ENCODE results near the gene TTC9B.

The TTC9B gene

DNA sequence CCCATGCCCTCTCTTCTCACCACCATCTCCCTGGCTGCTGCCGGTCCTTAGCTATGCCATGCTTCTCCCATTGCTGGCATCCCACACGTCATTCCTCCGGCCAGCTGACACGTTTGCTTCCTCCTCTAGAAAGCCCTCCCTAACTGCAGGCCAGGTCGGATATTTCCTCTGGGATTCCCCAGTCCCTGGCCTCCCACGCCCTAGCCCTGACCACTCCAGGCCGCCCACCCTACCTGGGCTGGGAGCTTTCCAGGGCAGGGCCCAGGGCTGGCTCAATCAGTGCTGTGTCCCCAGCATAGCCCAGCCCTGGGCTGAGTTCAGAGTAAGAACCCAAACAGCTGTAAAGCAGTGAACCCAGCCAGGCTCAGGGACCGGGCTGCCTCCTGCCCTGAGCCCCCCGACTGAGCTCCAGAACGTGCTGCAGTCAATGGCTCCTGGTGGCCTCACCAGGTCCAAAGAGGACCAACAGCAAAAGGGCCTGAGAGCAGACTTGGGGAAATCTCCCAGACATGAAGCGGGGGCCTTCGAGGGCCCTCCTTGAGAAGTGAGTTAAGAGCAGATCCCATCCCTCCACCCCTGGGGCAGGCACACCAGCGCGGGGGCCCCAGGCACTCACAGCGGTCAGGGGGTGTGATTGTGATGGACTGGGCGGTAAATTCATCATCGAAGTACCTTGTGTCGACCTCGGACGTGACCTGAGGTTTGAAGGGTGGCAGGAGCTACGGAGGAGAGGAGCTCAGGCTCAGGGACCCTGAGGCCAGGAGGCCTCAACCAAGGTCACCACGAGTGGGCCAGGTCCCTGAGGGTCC, 16.4 kb upstream of the TTC9B start:
- no CpG with 5 or more reads among the region's 22 CpGs for WGBS, 2 donors (ENCODE audit: extremely low coverage in 2 of 2, insufficient read length in 2 of 2, insufficient replicate concordance in 1 of 2)
- Histone ChIP-seq H3K18ac (ENCODE audit: low read length) (no peak overlapping the region), H3K27me3 (ENCODE audit: control insufficient read depth in 3 of 3, insufficient read depth in 3 of 3, low read depth in 1 of 3, low read length in 3 of 3) (no peaks in the 10 kb centered on the region), H4K8ac (ENCODE audit: low read depth, low read length) (no peak overlapping the region), H4K91ac (ENCODE audit: low read depth, low read length, poor library complexity) (no peak overlapping the region), H3K9ac (ENCODE audit: low read depth, low read length, poor library complexity) (no peak overlapping the region), H3K9me3 (replicated peaks in 1 of 2; ENCODE audit: control insufficient read depth in 2 of 2, insufficient read depth in 1 of 2, low read depth in 1 of 2, low read length in 2 of 2) (peaks cover 0 to 2% of the 10 kb centered on the region in 2 donors), H3K14ac (ENCODE audit: low read length) (no peak overlapping the region), H3K4me3 (ENCODE audit: low read length in 2 of 2) (no peak overlapping the region), H3K36me3 (replicated peaks in 1 of 2; ENCODE audit: control insufficient read depth in 2 of 2, insufficient read depth in 2 of 2, low read length in 2 of 2) (peaks cover 27 to 54% of the 10 kb centered on the region in 2 donors), H3K23ac (ENCODE audit: low read depth, low read length, poor library complexity) (no peak overlapping the region), H2BK120ac (ENCODE audit: low read depth, low read length) (no peak overlapping the region), H2AFZ (ENCODE audit: low read length) (no peak overlapping the region), H3K4me1 (ENCODE audit: control insufficient read depth in 2 of 2, insufficient read depth in 1 of 2, low read depth in 1 of 2, low read length in 2 of 2) (peaks cover 15% of the 10 kb centered on the region in 2 donors), H3K4me2 (ENCODE audit: insufficient read depth, low read length, poor library complexity, severe bottlenecking) (no peak overlapping the region), H3K4ac (ENCODE audit: low read length) (no peak overlapping the region), H2AK5ac (ENCODE audit: low read depth, low read length) (no peak overlapping the region), H2BK5ac (ENCODE audit: low read length) (peak overlapping the region; percentile 66), H3K27ac (replicated peaks; ENCODE audit: low read length) (no peak overlapping the region), H3K79me1 (ENCODE audit: low read depth, low read length) (no peaks in the 10 kb centered on the region), H2BK12ac (ENCODE audit: low read length) (no peak overlapping the region), H2BK15ac (ENCODE audit: low read length) (no peak overlapping the region)
- no peak for DNase-seq (ENCODE audit: low spot score)

- Histone ChIP-seq H3K4ac (ENCODE audit: low read length) (no peak overlapping the region), H2BK120ac (ENCODE audit: low read depth, low read length) (no peak overlapping the region), H2BK12ac (ENCODE audit: low read length) (no peak overlapping the region), H3K18ac (ENCODE audit: low read length) (no peak overlapping the region), H3K14ac (ENCODE audit: low read length) (no peak overlapping the region), H3K27me3 (ENCODE audit: control insufficient read depth in 3 of 3, insufficient read depth in 3 of 3, low read depth in 1 of 3, low read length in 3 of 3) (no peaks in the 10 kb centered on the region), H3K79me1 (ENCODE audit: low read depth, low read length) (no peaks in the 10 kb centered on the region), H2BK15ac (ENCODE audit: low read length) (no peak overlapping the region), H3K36me3 (replicated peaks in 1 of 2; ENCODE audit: control insufficient read depth in 2 of 2, insufficient read depth in 2 of 2, low read length in 2 of 2) (peaks cover 23 to 47% of the 10 kb centered on the region in 2 donors), H3K4me1 (ENCODE audit: control insufficient read depth in 2 of 2, insufficient read depth in 1 of 2, low read depth in 1 of 2, low read length in 2 of 2) (peaks cover 15% of the 10 kb centered on the region in 2 donors), H3K9ac (ENCODE audit: low read depth, low read length, poor library complexity) (no peak overlapping the region), H2AK5ac (ENCODE audit: low read depth, low read length) (no peak overlapping the region), H3K4me3 (ENCODE audit: low read length in 2 of 2) (no peak overlapping the region), H4K91ac (ENCODE audit: low read depth, low read length, poor library complexity) (no peak overlapping the region), H3K23ac (ENCODE audit: low read depth, low read length, poor library complexity) (no peak overlapping the region), H3K9me3 (replicated peaks in 1 of 2; ENCODE audit: control insufficient read depth in 2 of 2, insufficient read depth in 1 of 2, low read depth in 1 of 2, low read length in 2 of 2) (peaks cover 0 to 2% of the 10 kb centered on the region in 2 donors), H3K27ac (replicated peaks; ENCODE audit: low read length) (no peak overlapping the region), H3K4me2 (ENCODE audit: insufficient read depth, low read length, poor library complexity, severe bottlenecking) (no peak overlapping the region), H2BK5ac (ENCODE audit: low read length) (peak overlapping the region; percentile 87), H2AFZ (ENCODE audit: low read length) (no peak overlapping the region), H4K8ac (ENCODE audit: low read depth, low read length) (no peak overlapping the region)
- WGBS, 2 donors (ENCODE audit: extremely low coverage in 2 of 2, insufficient read length in 2 of 2, insufficient replicate concordance in 1 of 2) = no CpG with 5 or more reads among the region's 20 CpGs
- no peak for DNase-seq (ENCODE audit: low spot score)
These were observed 15.7 kb upstream of the TTC9B start for GRCh38 chr19:40233811-40234389.

GRCh38 chr19:40232949-40233810, 15.0 kb upstream of the TTC9B start:
- peak overlapping the region; percentile 82 for H3K18ac ChIP-seq (ENCODE audit: low read length)
- H4K91ac ChIP-seq (ENCODE audit: low read depth, low read length, poor library complexity) = no peak overlapping the region
- peak overlapping the region; percentile 31 for H2BK120ac ChIP-seq (ENCODE audit: low read depth, low read length)
- no peak overlapping the region for H2AFZ ChIP-seq (ENCODE audit: low read length)
- no peak overlapping the region for H2BK15ac ChIP-seq (ENCODE audit: low read length)
- H2BK5ac ChIP-seq (ENCODE audit: low read length) = peak overlapping the region; percentile 87
- no peak overlapping the region for H4K8ac ChIP-seq (ENCODE audit: low read depth, low read length)
- H3K4ac ChIP-seq (ENCODE audit: low read length) = no peak overlapping the region
- no peak overlapping the region for H3K14ac ChIP-seq (ENCODE audit: low read length)
- no CpG with 5 or more reads among the region's 25 CpGs for WGBS, 2 donors (ENCODE audit: extremely low coverage in 2 of 2, insufficient read length in 2 of 2, insufficient replicate concordance in 1 of 2)
- H3K36me3 ChIP-seq (replicated peaks in 1 of 2; ENCODE audit: control insufficient read depth in 2 of 2, insufficient read depth in 2 of 2, low read length in 2 of 2) = peaks cover 21 to 40% of the 10 kb centered on the region in 2 donors
- peak overlapping the region; percentile 55 for H3K23ac ChIP-seq (ENCODE audit: low read depth, low read length, poor library complexity)
- no peaks in the 10 kb centered on the region for H3K79me1 ChIP-seq (ENCODE audit: low read depth, low read length)
- no peak for DNase-seq (ENCODE audit: low spot score)
- H3K4me2 ChIP-seq (ENCODE audit: insufficient read depth, low read length, poor library complexity, severe bottlenecking) = no peak overlapping the region
- peak overlapping the region; percentile 30 for H3K9ac ChIP-seq (ENCODE audit: low read depth, low read length, poor library complexity)
- no peaks in the 10 kb centered on the region for H3K27me3 ChIP-seq (ENCODE audit: control insufficient read depth in 3 of 3, insufficient read depth in 3 of 3, low read depth in 1 of 3, low read length in 3 of 3)
- peak overlapping the region; percentile 68 for H2AK5ac ChIP-seq (ENCODE audit: low read depth, low read length)
- H2BK12ac ChIP-seq (ENCODE audit: low read length) = peak overlapping the region; percentile 53
- H3K4me1 ChIP-seq (ENCODE audit: control insufficient read depth in 2 of 2, insufficient read depth in 1 of 2, low read depth in 1 of 2, low read length in 2 of 2) = peaks cover 15 to 17% of the 10 kb centered on the region in 2 donors
- H3K4me3 ChIP-seq (ENCODE audit: low read length in 2 of 2) = no peak overlapping the region
- peaks cover 0 to 2% of the 10 kb centered on the region in 2 donors for H3K9me3 ChIP-seq (replicated peaks in 1 of 2; ENCODE audit: control insufficient read depth in 2 of 2, insufficient read depth in 1 of 2, low read depth in 1 of 2, low read length in 2 of 2)
- H3K27ac ChIP-seq (replicated peaks; ENCODE audit: low read length) = no peak overlapping the region
